GM12874 (cell line): ENCODE results near the gene HTR3A.

Experiments
- CTCF ChIP-seq: IDR thresholded peaks from 2 replicates; pipeline ENCODE4 v1.5.1; 2011; ENCODE audit warnings: low read depth, mild to moderate bottlenecking, control low read depth, low read length, moderate library complexity; ENCODE audit not compliant: insufficient read depth

Gene HTR3A

GRCh38 chr11:113942256-113942655, 32.7 kb upstream of the HTR3A start:
- no peak for TF ChIP-seq CTCF

- no peak for TF ChIP-seq CTCF
Measured at GRCh38 chr11:113947994-113948393, 26.9 kb upstream of the HTR3A start.

- TF ChIP-seq CTCF: no peak
Measured at GRCh38 chr11:113949891-113950290, 25.0 kb upstream of the HTR3A start.

- TF ChIP-seq CTCF: no peak
Measured at GRCh38 chr11:113951537-113951936, 23.4 kb upstream of the HTR3A start.

GRCh38 chr11:113952070-113952469, 22.8 kb upstream of the HTR3A start:
- TF ChIP-seq CTCF: no peak

- no peak for TF ChIP-seq CTCF
Measured at GRCh38 chr11:113952588-113952987, 22.3 kb upstream of the HTR3A start.

GRCh38 chr11:113954235-113954634, 20.7 kb upstream of the HTR3A start:
- no peak for TF ChIP-seq CTCF

- no peak for TF ChIP-seq CTCF
Measured at GRCh38 chr11:113956986-113957385, 17.9 kb upstream of the HTR3A start.
